ENCODE data around the gene MRPL55. TPM values are rescaled to one million over a fixed set of nuclear protein-coding genes. Genes with fewer than 3 reads are reported as not detected.
A peak's percentile ranks its signal among the peaks of the same experiment; 100 is the strongest.

MRPL55 gene
- total and polyA plus RNA-seq, 2 of the 13 experiments (the other 11 are each of a cell fraction or from before 2014, with no cell fraction given) = 58.6 to 92.9 TPM

DNA sequence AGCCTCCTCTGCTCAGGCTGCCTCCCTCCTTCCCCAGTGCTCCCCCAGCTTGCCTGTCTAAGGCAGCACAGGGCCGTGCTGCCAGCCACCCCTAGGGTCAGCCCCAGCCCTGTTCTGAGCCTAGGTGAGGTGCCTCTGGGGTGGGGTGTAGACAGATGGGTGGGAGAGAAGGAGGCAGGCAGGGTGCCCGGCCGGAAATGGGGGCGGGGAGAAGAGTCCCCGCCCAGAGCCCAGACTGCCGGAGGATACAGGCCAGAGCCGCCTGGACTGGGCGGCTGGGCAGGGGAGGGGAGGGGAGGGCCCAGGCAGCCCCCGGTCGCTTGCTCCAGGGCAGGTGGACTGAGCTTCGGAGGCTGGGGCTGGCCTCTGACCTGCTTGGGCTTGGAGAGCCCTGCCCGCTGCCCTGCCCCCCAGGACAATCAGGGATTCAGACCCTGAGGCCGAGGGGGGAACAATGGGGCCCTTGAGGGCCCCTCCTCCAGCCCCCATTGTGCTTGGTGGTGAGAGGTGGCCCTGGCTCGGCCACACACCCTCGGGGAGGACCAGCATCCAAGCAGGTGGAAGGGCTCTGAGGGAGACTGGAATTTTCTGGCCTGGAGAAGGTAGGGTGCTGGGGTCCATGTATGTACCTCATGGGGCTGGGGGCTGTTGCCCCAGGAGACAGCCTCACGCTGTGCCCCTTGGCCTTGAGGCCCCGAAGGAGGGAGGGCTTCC lies 40.5 kb upstream of the MRPL55 start, which contains the start of gene GJC2 (continued):
- TF ChIP-seq, protein P1, sequence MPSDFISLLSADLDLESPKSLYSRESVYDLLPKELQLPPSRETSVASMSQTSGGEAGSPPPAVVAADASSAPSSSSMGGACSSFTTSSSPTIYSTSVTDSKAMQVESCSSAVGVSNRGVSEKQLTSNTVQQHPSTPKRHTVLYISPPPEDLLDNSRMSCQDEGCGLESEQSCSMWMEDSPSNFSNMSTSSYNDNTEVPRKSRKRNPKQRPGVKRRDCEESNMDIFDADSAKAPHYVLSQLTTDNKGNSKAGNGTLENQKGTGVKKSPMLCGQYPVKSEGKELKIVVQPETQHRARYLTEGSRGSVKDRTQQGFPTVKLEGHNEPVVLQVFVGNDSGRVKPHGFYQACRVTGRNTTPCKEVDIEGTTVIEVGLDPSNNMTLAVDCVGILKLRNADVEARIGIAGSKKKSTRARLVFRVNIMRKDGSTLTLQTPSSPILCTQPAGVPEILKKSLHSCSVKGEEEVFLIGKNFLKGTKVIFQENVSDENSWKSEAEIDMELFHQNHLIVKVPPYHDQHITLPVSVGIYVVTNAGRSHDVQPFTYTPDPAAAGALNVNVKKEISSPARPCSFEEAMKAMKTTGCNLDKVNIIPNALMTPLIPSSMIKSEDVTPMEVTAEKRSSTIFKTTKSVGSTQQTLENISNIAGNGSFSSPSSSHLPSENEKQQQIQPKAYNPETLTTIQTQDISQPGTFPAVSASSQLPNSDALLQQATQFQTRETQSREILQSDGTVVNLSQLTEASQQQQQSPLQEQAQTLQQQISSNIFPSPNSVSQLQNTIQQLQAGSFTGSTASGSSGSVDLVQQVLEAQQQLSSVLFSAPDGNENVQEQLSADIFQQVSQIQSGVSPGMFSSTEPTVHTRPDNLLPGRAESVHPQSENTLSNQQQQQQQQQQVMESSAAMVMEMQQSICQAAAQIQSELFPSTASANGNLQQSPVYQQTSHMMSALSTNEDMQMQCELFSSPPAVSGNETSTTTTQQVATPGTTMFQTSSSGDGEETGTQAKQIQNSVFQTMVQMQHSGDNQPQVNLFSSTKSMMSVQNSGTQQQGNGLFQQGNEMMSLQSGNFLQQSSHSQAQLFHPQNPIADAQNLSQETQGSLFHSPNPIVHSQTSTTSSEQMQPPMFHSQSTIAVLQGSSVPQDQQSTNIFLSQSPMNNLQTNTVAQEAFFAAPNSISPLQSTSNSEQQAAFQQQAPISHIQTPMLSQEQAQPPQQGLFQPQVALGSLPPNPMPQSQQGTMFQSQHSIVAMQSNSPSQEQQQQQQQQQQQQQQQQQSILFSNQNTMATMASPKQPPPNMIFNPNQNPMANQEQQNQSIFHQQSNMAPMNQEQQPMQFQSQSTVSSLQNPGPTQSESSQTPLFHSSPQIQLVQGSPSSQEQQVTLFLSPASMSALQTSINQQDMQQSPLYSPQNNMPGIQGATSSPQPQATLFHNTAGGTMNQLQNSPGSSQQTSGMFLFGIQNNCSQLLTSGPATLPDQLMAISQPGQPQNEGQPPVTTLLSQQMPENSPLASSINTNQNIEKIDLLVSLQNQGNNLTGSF (CRISPR knock-in tag; IDR thresholded peaks at IDR 0.05) = no peak
- TF ChIP-seq CAMTA2 (CRISPR knock-in tag; IDR thresholded peaks at IDR 0.05; ENCODE audit: borderline replicate concordance) (no peak), ZFP36L2 (CRISPR knock-in tag; IDR thresholded peaks at IDR 0.05) (no peak), ZEB1 (IDR thresholded peaks at IDR 0.05; ENCODE audit: insufficient replicate concordance, low read depth) (no peak), ZNF282 (IDR thresholded peaks at IDR 0.05; ENCODE audit: partially characterized antibody) (no peak), ZNF713 (CRISPR knock-in tag; IDR thresholded peaks at IDR 0.05) (no peak), DNMT1 (CRISPR knock-in tag; IDR thresholded peaks at IDR 0.05) (no peak), ZNF576 (CRISPR knock-in tag; IDR thresholded peaks at IDR 0.05) (no peak), ZFP62 (CRISPR knock-in tag; IDR thresholded peaks at IDR 0.05) (no peak), ZFP1 (CRISPR knock-in tag; IDR thresholded peaks at IDR 0.05) (no peak), NFKB2 (CRISPR knock-in tag; IDR thresholded peaks at IDR 0.05; ENCODE audit: borderline replicate concordance) (no peak; the same call in 1 of the 2 replicates), ZBTB43 (CRISPR knock-in tag; conservative IDR thresholded peaks at IDR 0.05) (peak; percentile 67; the same call in 1 of the 2 replicates), REL (CRISPR knock-in tag; conservative IDR thresholded peaks at IDR 0.05) (no peak), ZNF780A (CRISPR knock-in tag; IDR thresholded peaks at IDR 0.05) (no peak), ZFY (CRISPR knock-in tag; IDR thresholded peaks at IDR 0.05) (no peak), YEATS4 (CRISPR knock-in tag; IDR thresholded peaks at IDR 0.05; ENCODE audit: borderline replicate concordance) (peak; percentile 59; the same call in 1 of the 2 replicates), RORA (CRISPR knock-in tag; IDR thresholded peaks at IDR 0.05) (no peak), HDAC6 (IDR thresholded peaks at IDR 0.05; ENCODE audit: low read depth, low read length) (no peak), KMT2A (CRISPR knock-in tag; IDR thresholded peaks at IDR 0.05) (no peak)

Data from HepG2 (cell line).